Measurements from ENCODE around the gene KANSL1L.

- TF ChIP-seq CTCF (IDR thresholded peaks at IDR 0.05) (no peak), POLR2A (IDR thresholded peaks at IDR 0.05) (no peak)
Measured at GRCh38 chr2:209993968-209994367, 177.2 kb downstream of the KANSL1L start.
